Measurements from ENCODE around the gene SMC5. TPM values are rescaled to one million over a fixed set of nuclear protein-coding genes. Genes with fewer than 3 reads are reported as not detected.

SMC5 gene
- total and polyA plus RNA-seq, 2 of the 13 experiments (the other 11 are each of a cell fraction or from before 2014, with no cell fraction given), result 7.2 to 26.7 TPM

DNA sequence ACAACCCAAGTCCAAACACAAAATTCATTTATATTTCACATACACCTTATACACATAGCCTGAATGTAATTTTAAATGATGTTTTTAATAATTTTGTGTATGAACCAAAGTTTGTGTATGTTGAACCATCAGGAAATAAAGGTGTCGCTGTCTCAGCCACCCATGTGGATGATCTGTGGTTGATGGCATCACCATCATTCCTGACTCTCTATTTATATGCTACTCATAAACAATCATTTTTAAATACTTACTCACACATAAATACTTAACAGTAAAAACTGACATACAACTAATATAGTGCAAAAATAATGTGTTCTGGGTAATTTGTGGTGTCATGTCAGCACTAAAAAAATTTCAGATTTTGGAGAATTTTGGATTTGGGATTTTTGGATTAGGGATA, 38.4 kb downstream of the SMC5 start:
- intact Hi-C loops (cut with micrococcal nuclease; ENCODE audit: unreplicated experiment), result no loop called here

More for the DNA sequence above, 38.4 kb downstream of the SMC5 start:
- peaks cover 7% of the 10 kb centered on the region for H3K9me3 ChIP-seq (ENCODE audit: low read length)
- no peak for ATAC-seq
- H3K9ac ChIP-seq (ENCODE audit: insufficient read depth, low read depth, low read length), result no peak overlapping the region
- ChIA-PET POLR2A (no interaction called here), CTCF (ENCODE audit: low intra/inter-chr PET ratio, low total read pairs) (no interaction called here)
- 100% methylated on average over 1 of the region's 1 CpG for WGBS (ENCODE audit: low lambda C conversion rate)
- DNase-seq (ENCODE audit: low spot score), result no peak
- peaks cover 3 to 44% of the 10 kb centered on the region in 2 experiments for H3K36me3 ChIP-seq (replicated peaks in 1 of 2; ENCODE audit: control insufficient read depth in 1 of 2, insufficient read depth in 2 of 2, low read length in 2 of 2)
- no peak overlapping the region for H3K4me3 ChIP-seq (replicated peaks in 1 of 3; ENCODE audit: insufficient read depth in 1 of 3, low read depth in 2 of 3, low read length in 3 of 3)
- no peak overlapping the region for H2AFZ ChIP-seq (ENCODE audit: low read length)
- no peaks in the 10 kb centered on the region for H4K20me1 ChIP-seq (ENCODE audit: insufficient read depth, low read length)
- no peak overlapping the region for H3K27ac ChIP-seq (ENCODE audit: extremely low read length, insufficient read depth, low read length)
- no peak for TF ChIP-seq REPIN1 (CRISPR knock-in tag; IDR thresholded peaks at IDR 0.05; ENCODE audit: borderline replicate concordance, low read depth)
- TF ChIP-seq MTF1 (CRISPR knock-in tag; IDR thresholded peaks at IDR 0.05), result no peak
- TF ChIP-seq SMAD1 (CRISPR knock-in tag; IDR thresholded peaks at IDR 0.05; ENCODE audit: borderline replicate concordance, low read depth), result no peak
- TF ChIP-seq THYN1 (CRISPR knock-in tag; IDR thresholded peaks at IDR 0.05; ENCODE audit: borderline replicate concordance, low read depth), result no peak
- no peak for TF ChIP-seq ZNF20 (CRISPR knock-in tag; IDR thresholded peaks at IDR 0.05)
- no peak for TF ChIP-seq MTF2 (CRISPR knock-in tag; IDR thresholded peaks at IDR 0.05; ENCODE audit: borderline replicate concordance)
- TF ChIP-seq POLR2G (IDR thresholded peaks at IDR 0.05; ENCODE audit: low read depth, low read length), result no peak
- TF ChIP-seq, protein P1, sequence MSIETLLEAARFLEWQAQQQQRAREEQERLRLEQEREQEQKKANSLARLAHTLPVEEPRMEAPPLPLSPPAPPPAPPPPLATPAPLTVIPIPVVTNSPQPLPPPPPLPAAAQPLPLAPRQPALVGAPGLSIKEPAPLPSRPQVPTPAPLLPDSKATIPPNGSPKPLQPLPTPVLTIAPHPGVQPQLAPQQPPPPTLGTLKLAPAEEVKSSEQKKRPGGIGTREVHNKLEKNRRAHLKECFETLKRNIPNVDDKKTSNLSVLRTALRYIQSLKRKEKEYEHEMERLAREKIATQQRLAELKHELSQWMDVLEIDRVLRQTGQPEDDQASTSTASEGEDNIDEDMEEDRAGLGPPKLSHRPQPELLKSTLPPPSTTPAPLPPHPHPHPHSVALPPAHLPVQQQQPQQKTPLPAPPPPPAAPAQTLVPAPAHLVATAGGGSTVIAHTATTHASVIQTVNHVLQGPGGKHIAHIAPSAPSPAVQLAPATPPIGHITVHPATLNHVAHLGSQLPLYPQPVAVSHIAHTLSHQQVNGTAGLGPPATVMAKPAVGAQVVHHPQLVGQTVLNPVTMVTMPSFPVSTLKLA (IDR thresholded peaks at IDR 0.05), result no peak
- TF ChIP-seq, protein P2, sequence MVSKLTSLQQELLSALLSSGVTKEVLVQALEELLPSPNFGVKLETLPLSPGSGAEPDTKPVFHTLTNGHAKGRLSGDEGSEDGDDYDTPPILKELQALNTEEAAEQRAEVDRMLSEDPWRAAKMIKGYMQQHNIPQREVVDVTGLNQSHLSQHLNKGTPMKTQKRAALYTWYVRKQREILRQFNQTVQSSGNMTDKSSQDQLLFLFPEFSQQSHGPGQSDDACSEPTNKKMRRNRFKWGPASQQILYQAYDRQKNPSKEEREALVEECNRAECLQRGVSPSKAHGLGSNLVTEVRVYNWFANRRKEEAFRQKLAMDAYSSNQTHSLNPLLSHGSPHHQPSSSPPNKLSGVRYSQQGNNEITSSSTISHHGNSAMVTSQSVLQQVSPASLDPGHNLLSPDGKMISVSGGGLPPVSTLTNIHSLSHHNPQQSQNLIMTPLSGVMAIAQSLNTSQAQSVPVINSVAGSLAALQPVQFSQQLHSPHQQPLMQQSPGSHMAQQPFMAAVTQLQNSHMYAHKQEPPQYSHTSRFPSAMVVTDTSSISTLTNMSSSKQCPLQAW (CRISPR knock-in tag; IDR thresholded peaks at IDR 0.05), result no peak
- TF ChIP-seq IRX3 (CRISPR knock-in tag; IDR thresholded peaks at IDR 0.05; ENCODE audit: borderline replicate concordance, low read depth), result no peak
- in situ Hi-C loops (cut with HindIII; ENCODE audit: extremely low pct_ligation_motif_present, low pct_unique_long_range_greater_than_20kb), result no loop called here
- FAIRE-seq, result no peak
- no peaks in the 10 kb centered on the region for H3K79me2 ChIP-seq (ENCODE audit: insufficient read depth, low read length)
- H3K4me1 ChIP-seq (ENCODE audit: insufficient read depth, low read length), result no peaks in the 10 kb centered on the region
- BruUV-seq (replicated peaks), result no TSS peak
- H3K4me2 ChIP-seq (ENCODE audit: low read depth, low read length), result no peak overlapping the region
- no peaks in the 10 kb centered on the region for H3K27me3 ChIP-seq (ENCODE audit: control insufficient read depth in 1 of 2, insufficient read depth in 2 of 2, low read length in 2 of 2)

Data from HepG2 (cell line).